ENCODE results near the gene FEZF2.

GRCh38 chr3:62366126-62366484, 7.2 kb downstream of the FEZF2 start:
- no peak for TF ChIP-seq CTCF (IDR thresholded peaks at IDR 0.05 in 8 of 11, conservative IDR thresholded peaks at IDR 0.05 in 3 of 11)
- no peak for TF ChIP-seq POLR2A (IDR thresholded peaks at IDR 0.05)
- TF ChIP-seq POLR2AphosphoS5 (IDR thresholded peaks at IDR 0.05), result no peak

All from spleen (tissue), 7 donors.